ENCODE data around the gene TACR2.

DNA sequence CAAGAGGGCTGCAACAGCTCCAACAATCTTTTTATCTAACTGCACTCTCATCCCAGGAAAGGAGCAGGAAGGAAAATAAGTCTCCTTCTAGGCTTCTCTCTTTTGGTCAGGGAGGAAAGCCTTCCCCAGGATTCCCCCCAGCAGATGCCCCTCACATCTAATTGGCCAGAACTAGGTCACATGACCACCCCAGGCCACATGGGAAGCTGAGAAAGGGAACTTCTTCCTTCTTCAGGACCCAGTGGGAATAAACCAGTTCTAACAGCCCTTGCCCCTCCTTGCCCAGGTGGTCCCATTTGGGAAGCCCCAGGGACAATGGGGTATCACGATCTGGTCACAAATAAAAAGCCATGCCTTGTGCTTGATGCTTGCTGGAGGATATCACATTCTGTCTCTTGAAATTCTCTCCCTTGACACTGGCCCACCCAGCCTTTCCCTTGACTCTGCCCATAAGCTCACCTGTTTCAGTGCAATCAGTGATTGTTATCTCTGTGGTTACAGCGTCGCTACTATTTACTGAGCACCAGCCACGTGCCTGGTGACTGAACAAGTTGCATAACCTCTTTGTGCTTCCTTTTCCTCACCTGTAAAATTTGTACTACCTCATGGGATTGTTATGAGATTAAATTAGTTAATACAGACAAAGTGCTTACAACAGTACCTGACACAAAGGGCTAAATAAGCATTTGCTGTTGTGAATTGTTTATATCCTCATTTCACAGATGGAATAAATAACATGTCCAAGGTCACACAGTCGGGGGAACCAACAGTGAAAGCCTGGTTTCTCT is 9.0 kb upstream of the TACR2 start:
- TF ChIP-seq POLR2AphosphoS5 (IDR thresholded peaks at IDR 0.05; ENCODE audit: low read depth, low read length), result no peak
- no peak for TF ChIP-seq REST (IDR thresholded peaks at IDR 0.05; ENCODE audit: insufficient read depth in 1 of 2, low read depth in 2 of 2, low read length in 2 of 2)

Data from PFSK-1 (cell line).